Choroid plexus epithelial cell (primary cell): ENCODE measurements around the gene BBLN.

Source experiments
- DNase-seq: peaks from one replicate; pipeline ENCODE4 v3.0.0-alpha.2; 2010; ENCODE audit warnings: low read depth
- H3K4me3 ChIP-seq: 2 replicates; pipeline ENCODE4 v1.5.1; 2011; ENCODE audit warnings: low read depth, mild to moderate bottlenecking, control low read depth, low read length, moderate library complexity
- CTCF ChIP-seq: conservative IDR thresholded peaks from 2 replicates; pipeline ENCODE4 v1.5.1; 2011; ENCODE audit warnings: low read depth, mild to moderate bottlenecking, control low read depth, inconsistent platforms, low read length, moderate library complexity

The BBLN gene

GRCh38 chr9:128143525-128144238 lies 16.4 kb upstream of the BBLN start:
- TF ChIP-seq CTCF: no peak
- H3K4me3 ChIP-seq: no peak overlapping the region
- DNase-seq: no peak

GRCh38 chr9:128144239-128145181 lies 15.6 kb upstream of the BBLN start:
- TF ChIP-seq CTCF: no peak
- no peak overlapping the region for H3K4me3 ChIP-seq
- DNase-seq: no peak

GRCh38 chr9:128145536-128145935 lies 14.5 kb upstream of the BBLN start:
- no peak for TF ChIP-seq CTCF
- DNase-seq: no peak
- H3K4me3 ChIP-seq: no peak overlapping the region

GRCh38 chr9:128145951-128146351 lies 14.1 kb upstream of the BBLN start:
- DNase-seq: no peak
- TF ChIP-seq CTCF: no peak
- no peak overlapping the region for H3K4me3 ChIP-seq

GRCh38 chr9:128146591-128147120 lies 13.4 kb upstream of the BBLN start:
- no peak for TF ChIP-seq CTCF
- no peak overlapping the region for H3K4me3 ChIP-seq
- DNase-seq: no peak

- DNase-seq: no peak
- no peak for TF ChIP-seq CTCF
- no peak overlapping the region for H3K4me3 ChIP-seq
These were observed 11.5 kb upstream of the BBLN start for GRCh38 chr9:128148509-128149000.
